AG09319 (cell line): Measurements from ENCODE around the gene SYTL1.
A peak's percentile ranks its signal among the peaks of the same experiment; 100 is the strongest.

Experiments
- DNase-seq: peaks from one replicate; pipeline ENCODE4 v3.0.0-alpha.2; 2010; ENCODE audit warnings: low read depth; ENCODE audit errors: extremely low read depth
- CTCF ChIP-seq: IDR thresholded peaks from 2 replicates; pipeline ENCODE4 v1.5.1; 2011; ENCODE audit warnings: low read depth, mild to moderate bottlenecking, inconsistent platforms, low read length, moderate library complexity

The SYTL1 gene

GRCh38 chr1:27356277-27356618, 14.4 kb downstream of the SYTL1 start:
- no peak for DNase-seq
- TF ChIP-seq CTCF = no peak

DNA sequence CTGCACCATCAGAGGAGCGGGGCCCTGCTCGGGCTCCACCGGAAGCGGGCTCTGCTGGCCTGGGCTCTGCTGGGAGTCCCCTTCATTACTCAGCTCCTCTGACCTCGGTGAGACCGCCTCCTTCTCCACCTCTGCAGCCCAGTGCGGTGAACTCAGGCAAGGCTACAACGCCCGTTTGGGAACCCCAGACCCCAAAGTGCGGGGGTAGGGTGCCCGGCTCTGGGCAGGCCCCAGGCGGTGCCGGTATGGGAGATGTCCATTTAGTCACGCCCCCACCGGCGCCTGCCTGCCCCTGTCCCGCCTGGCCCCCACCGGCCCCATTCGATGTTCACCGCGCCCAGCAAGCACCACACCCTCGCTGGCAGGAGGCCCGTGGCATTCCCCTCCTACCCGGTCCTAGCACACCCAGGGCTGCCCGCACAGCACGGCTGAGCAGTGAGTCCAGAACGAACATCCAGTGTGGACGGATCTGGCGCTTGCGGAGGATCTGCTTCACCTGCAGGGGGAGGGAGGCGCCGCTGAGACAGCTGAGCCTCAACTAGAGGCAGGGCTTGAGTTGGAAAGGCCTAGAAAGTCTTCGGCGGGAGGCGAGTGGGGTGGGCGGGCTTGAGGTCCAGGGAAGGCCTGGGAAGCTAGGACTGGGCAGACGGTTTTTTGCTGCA, 14.9 kb downstream of the SYTL1 start:
- DNase-seq = no peak
- no peak for TF ChIP-seq CTCF

- DNase-seq = no peak
- peak; percentile 79 for TF ChIP-seq CTCF
Observed at GRCh38 chr1:27357281-27358037, 15.6 kb downstream of the SYTL1 start.

DNA sequence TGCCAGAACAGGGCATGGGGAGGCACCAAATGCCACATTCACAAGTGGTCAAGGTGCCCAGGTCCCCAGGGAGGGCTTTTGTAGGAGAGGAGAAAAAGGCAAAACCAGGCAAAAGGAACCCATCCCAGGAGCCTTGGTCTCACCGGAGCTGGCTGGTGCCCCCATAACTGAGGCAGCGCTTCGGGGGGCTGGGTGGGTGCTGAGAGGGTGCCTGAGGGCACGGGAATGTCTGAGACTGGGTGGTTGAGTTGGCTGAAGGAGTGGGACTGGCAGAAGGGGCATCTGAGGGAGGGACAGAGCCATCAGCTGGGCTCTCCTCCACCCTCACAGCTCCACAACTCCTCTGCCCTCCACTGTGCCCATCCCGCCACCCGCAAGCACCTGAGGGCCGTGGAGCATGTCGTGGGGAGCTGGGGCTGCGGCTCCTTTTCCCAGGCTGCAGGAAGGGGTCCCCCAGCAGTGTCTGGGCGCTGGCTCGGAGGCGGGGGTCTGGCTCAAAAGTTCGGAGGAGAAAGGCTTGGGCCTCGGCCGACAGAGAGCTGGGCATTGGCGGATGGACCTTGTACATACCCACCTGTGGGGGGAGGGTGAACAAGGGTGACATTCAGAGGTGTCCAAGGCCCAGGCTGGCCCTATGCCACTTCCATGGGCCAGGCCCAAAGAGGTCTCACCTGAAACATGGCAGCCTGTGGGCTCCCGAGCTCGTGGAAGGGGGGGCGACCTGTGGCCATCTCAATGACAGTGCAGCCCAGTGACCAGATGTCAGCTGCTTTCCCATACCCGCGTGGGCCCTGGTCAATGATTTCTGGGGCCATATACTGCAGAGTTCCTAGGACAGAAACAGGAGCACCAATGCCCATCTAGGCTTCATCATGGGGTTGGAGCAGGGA, 16.5 kb downstream of the SYTL1 start:
- DNase-seq = no peak
- TF ChIP-seq CTCF = no peak

- no peak for DNase-seq
- no peak for TF ChIP-seq CTCF
Observed at GRCh38 chr1:27358928-27359313, 17.1 kb downstream of the SYTL1 start.

DNA sequence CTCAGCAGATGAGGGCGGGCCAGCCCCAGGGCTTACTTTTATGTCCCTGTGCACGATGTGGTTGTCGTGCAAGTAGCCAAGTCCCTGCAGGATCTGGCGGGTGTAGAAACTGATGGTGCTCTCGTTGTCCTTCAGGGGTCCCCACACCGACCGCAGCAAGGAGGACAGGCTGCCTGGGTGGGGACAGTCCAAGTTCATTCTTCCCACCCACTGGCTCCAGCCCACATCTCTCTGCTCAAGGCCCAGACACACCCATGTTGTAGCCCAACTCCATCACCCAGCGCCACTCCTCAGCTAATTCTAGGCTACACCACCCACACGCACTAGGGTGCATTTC, 18.0 kb downstream of the SYTL1 start:
- DNase-seq = no peak
- TF ChIP-seq CTCF = no peak
